ENCODE measurements around the gene UBTF. TPM values are rescaled to one million over a fixed set of nuclear protein-coding genes. Genes with fewer than 3 reads are reported as not detected.

Gene UBTF
- total RNA-seq, 4 donors from 2014 or later: 38.9 to 57.4 (median 51.0) TPM

DNA sequence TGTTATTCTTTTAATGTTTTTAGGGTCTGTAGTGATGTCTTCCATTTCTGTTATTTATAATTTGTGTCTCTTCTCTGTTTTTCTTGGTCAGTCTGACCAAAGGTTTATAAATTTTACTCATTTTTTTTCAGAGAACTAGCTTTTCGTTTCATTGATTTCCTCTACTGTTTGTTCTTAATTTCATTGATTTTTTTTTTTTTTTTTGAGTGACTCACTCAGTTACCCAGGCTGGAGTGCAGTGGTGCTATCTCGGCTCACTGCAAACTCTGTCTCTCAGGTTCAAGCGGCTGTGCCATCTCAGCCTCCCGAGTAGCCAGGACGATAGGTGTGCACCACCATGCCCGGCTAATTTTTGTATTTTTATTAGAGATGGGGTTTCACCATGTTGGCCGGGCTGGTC, 12.6 kb upstream of the UBTF start:
- intact Hi-C loops (cut with DNase I): no loop called here
- no peak overlapping the region for H3K4me3 ChIP-seq
- TF ChIP-seq, protein P1, sequence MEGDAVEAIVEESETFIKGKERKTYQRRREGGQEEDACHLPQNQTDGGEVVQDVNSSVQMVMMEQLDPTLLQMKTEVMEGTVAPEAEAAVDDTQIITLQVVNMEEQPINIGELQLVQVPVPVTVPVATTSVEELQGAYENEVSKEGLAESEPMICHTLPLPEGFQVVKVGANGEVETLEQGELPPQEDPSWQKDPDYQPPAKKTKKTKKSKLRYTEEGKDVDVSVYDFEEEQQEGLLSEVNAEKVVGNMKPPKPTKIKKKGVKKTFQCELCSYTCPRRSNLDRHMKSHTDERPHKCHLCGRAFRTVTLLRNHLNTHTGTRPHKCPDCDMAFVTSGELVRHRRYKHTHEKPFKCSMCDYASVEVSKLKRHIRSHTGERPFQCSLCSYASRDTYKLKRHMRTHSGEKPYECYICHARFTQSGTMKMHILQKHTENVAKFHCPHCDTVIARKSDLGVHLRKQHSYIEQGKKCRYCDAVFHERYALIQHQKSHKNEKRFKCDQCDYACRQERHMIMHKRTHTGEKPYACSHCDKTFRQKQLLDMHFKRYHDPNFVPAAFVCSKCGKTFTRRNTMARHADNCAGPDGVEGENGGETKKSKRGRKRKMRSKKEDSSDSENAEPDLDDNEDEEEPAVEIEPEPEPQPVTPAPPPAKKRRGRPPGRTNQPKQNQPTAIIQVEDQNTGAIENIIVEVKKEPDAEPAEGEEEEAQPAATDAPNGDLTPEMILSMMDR (IDR thresholded peaks at IDR 0.05): no peak
- TF ChIP-seq POLR2A (IDR thresholded peaks at IDR 0.05): no peak
- WGBS, 2 donors: 76 to 86% methylated on average over 6 to 7 of the region's 7 CpGs
- H3K27ac ChIP-seq: no peak overlapping the region
- peaks cover 0 to 17% (median 0%) of the 10 kb centered on the region in 3 donors for H3K4me1 ChIP-seq
- H3K9me3 ChIP-seq: no peaks in the 10 kb centered on the region
- no peaks in the 10 kb centered on the region for H3K27me3 ChIP-seq
- H3K36me3 ChIP-seq: no peaks in the 10 kb centered on the region
- no peak for DNase-seq

GRCh38 chr17:44230140-44230539, 10.7 kb upstream of the UBTF start:
- H3K27me3 ChIP-seq: no peaks in the 10 kb centered on the region

GRCh38 chr17:44229090-44229489, 9.6 kb upstream of the UBTF start:
- Histone ChIP-seq H3K4me3 (no peak overlapping the region), H3K4me1 (peaks cover 0 to 4% (median 0%) of the 10 kb centered on the region in 3 donors), H3K27me3 (no peaks in the 10 kb centered on the region), H3K27ac (no peak overlapping the region), H3K9me3 (no peaks in the 10 kb centered on the region), H3K36me3 (no peaks in the 10 kb centered on the region)
- intact Hi-C loops (cut with DNase I): no loop called here
- DNase-seq: no peak
- TF ChIP-seq, protein P1 (IDR thresholded peaks at IDR 0.05): no peak
- TF ChIP-seq POLR2A (IDR thresholded peaks at IDR 0.05): no peak
- WGBS, 2 donors: 90% methylated on average over 6 of the region's 6 CpGs; no CpG with 5 or more reads in 1 of the 2 donors

More at GRCh38 chr17:44230140-44230539, 10.7 kb upstream of the UBTF start:
- Histone ChIP-seq H3K4me3 (no peak overlapping the region), H3K27ac (no peak overlapping the region), H3K4me1 (peaks cover 0 to 8% (median 0%) of the 10 kb centered on the region in 3 donors), H3K36me3 (no peaks in the 10 kb centered on the region), H3K9me3 (no peaks in the 10 kb centered on the region)
- TF ChIP-seq POLR2A (IDR thresholded peaks at IDR 0.05): no peak
- TF ChIP-seq, protein P1 (IDR thresholded peaks at IDR 0.05): no peak
- DNase-seq: no peak
- 86 to 88% methylated on average over 6 to 8 of the region's 9 CpGs for WGBS, 2 donors
- intact Hi-C loops (cut with DNase I): no loop called here

- DNase-seq: no peak
- Histone ChIP-seq H3K4me3 (no peak overlapping the region), H3K4me1 (peaks cover 16 to 31% (median 17%) of the 10 kb centered on the region in 3 donors), H3K9me3 (no peaks in the 10 kb centered on the region), H3K36me3 (no peaks in the 10 kb centered on the region), H3K27me3 (no peaks in the 10 kb centered on the region), H3K27ac (peak overlapping the region in 3 of 4 donors; percentile 97 to 100 (median 100))
- TF ChIP-seq POLR2A (IDR thresholded peaks at IDR 0.05): no peak
- TF ChIP-seq, protein P1 (IDR thresholded peaks at IDR 0.05): no peak
- intact Hi-C loops (cut with DNase I): no loop called here
- 18 to 23% methylated on average over 7 of the region's 7 CpGs for WGBS, 2 donors
Measured at GRCh38 chr17:44223541-44224071, 4.1 kb upstream of the UBTF start.

GRCh38 chr17:44222112-44222869, 2.8 kb upstream of the UBTF start:
- Histone ChIP-seq H3K9me3 (no peaks in the 10 kb centered on the region), H3K27ac (peak overlapping the region; percentile 97 to 100 (median 99)), H3K4me1 (peaks cover 26 to 41% (median 26%) of the 10 kb centered on the region in 3 donors), H3K36me3 (peaks cover 0 to 5% (median 0%) of the 10 kb centered on the region in 3 donors), H3K4me3 (peak overlapping the region; percentile 92 to 99 (median 99)), H3K27me3 (no peaks in the 10 kb centered on the region)
- DNase-seq: no peak
- intact Hi-C loops (cut with DNase I): no loop called here
- 4 to 6% methylated on average over 11 to 16 of the region's 36 CpGs for WGBS, 2 donors
- TF ChIP-seq POLR2A (IDR thresholded peaks at IDR 0.05): peak in 2 of 4 donors; percentile 25 to 50
- TF ChIP-seq, protein P1 (IDR thresholded peaks at IDR 0.05): peak in 3 of 6 experiments; percentile 2 to 24 (median 9)
